ENCODE results near the gene DLG3.
A peak's percentile ranks its signal among the peaks of the same experiment; 100 is the strongest.
"Not testable (repeated sequence)": the region's sequence is repeated elsewhere in the genome, so short reads cannot be mapped to it uniquely, and the experiment has no call there.

DLG3 gene

DNA sequence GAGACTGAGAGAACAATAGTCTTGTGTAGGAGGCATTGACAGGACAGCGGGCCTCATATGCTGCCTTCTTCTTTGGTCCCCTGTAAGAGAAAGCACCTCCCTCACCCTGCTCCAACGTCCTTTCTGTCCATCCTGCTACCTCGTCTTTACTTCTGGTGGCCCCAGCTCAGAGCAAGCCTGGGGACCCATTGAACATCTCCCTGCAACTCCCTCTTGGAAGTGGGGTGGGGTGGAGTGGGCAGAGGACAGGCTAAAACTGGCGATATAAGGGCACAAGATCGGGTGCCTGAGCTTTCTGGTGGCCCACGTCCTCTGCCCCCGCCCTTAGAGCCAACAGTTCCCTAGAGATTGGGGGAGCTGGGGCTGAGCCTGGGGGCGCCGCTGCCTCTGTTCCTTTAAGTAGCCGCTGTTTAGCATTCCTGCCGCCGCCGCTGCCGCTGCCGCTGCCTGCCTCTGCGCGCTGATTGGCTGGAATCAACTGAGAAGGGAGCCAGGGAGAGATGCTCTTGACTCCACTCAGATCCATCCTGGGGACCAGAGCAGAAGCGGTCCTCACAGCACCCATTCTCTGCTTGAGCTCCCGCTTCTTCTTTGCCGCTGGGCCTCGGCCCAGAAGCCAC, at the start of gene DLG3:
DLG3 (plus strand) TSS at position 510 of the 620 bp plus-strand sequence. CDS start 367 bp downstream, outside the sequence.
- peak; percentile 38 for DNase-seq

DNA sequence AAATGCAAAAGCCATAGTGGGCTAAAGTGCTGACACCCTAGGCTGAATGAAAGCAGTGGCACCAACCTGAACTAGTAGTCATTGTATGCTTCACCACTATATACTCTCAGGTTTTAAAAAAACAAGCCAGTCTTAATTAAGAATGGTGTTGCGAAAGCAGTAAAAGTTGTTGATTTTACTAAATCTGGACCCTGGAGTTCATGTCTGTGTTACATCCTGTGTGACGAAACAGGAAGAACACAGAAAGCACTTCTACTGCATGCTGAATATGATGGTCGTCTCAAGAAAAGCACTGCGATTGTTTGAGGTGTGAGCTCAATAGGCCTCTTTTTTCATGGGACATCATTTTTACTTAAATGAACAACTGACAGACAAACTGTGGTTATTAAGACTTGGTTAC, 45.7 kb upstream of the DLG3 start:
- no peak for DNase-seq

DNA sequence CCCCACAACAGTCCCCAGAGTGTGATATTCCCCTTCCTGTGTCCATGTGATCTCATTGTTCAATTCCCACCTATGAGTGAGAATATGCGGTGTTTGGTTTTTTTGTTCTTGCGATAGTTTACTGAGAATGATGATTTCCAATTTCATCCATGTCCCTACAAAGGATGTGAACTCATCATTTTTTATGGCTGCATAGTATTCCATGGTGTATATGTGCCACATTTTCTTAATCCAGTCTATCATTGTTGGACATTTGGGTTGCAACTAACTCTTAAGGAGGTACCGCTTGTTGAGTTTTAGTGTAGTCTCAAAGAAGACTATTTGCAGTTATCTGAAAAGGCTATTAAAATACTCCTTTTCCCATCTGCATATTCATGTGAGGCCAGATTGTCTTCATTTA, 44.5 kb upstream of the DLG3 start:
- DNase-seq: not testable (repeated sequence)

DNA sequence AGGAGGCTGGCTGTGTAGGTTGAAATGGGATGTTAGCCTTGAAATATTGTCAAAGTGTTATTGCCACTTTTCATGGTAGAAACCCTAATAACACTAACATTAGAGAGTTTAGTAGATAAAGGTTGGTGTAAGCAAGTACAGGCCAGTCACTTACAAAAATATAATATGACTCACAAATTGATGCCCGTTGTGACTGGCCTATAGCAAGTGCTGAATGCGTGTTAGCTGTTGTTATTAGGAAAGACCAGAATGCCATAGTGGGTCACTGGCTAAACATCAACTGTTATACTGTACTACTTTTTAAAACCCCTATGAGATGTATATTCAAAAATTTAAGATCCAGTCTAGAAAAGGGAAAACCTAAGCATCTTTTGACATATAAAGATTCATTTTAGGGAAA, 41.9 kb upstream of the DLG3 start:
- DNase-seq: no peak

DNA sequence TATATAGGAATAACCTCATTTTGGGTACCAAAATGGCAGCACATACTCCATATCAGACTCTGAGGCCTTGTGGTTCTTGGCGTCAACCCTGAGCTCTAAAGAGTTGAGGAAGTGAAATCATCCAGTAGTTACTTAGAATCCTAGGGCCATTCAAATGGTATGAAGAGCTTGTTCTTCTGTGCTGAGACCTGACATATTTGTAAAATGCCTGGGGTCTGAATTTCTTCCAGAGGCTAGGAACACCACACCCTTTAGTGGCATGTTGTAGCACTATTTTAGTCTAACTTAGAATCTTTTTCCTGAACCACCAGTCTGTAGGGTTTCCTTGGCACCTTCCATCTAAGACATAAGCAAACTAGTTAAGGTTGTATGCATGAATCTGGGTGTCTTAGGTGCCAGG, 39.6 kb upstream of the DLG3 start:
- DNase-seq: no peak

DNA sequence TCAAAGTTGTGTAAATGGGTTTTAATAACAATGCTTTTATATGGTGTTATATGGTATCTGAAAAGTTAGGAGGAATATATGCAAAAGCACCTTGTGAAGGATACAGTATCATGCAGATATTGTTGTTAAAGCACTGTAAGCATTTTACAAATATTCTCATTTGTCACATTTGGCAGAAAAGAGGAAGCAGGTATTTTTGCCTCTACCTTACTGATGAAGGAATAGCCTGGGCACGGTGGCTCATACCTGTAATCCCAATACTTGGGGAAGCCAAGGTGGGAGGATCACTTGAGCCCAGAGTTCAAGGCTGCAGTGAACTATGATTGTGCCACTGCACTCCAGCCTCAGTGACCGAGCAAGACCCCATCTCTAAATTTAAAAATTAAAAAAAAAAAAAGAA, 33.7 kb upstream of the DLG3 start:
- DNase-seq: no peak

DNA sequence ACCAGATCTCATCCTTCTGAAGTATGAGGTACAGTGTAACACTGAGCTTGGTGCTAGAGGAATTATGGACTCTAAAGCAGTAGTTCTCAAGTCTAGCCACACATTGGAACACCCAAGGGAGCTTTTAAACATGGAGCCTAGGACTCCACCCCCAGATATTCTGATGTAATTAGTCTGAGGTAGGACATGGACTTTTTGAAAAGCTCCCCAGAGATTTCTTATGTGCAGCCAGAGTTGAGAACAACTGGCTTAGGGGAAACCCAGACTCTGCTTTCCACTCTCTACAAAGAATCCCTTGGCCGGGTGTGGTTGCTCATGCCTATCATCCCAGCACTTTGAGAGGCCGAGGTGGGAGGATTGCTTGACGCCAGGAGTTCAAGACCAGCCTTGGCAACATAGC, 33.2 kb upstream of the DLG3 start:
- no peak for DNase-seq

DNA sequence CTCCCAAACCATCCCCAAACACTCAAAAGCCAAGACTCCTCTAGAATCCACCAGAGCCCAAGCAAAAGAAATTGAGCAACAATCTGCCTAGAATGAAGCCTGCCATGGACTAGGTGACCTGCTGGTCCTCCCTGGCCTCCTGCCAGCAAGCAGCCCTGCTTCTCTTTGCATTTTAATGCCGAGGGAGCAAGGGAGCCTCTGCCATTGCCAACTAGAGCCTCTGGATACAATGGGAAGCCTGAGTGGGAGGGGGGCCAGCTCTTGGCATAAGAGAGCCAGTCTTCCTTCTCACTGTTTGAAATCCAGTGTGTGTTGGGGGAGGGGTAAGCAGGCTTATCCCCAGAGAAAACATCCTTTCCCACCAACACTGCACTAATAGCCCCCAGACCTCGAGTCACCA, 23.0 kb upstream of the DLG3 start:
- no peak for DNase-seq

DNA sequence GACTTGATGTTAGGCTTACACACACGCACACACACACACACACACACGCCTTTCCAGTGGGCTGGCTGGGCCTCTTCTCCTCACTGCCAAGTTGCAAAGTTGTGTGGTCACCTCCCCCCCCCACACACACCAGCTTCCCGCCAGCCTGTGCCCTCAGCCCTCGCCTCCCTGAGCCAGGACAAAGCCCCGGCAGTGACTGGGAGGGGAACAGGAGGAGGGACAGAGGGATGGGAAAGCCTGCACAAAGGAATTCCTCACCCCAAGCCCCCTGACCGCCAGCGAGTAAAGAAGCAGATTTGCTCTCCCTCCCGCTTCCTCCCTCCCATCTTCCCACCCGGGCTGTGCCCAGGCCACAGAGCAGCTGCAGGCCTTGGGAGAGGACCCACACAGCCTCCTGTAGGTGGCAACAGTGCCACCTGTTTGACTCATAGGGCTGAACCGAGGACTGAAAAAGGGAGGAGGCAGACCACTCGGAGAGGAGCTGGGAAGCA, 21.7 kb upstream of the DLG3 start, which contains the start of gene GDPD2:
GDPD2 (plus strand) TSS at position 464 of the 491 bp plus-strand sequence. CDS start 1,671 bp downstream, outside the sequence.
- DNase-seq: peak; percentile 27

DNA sequence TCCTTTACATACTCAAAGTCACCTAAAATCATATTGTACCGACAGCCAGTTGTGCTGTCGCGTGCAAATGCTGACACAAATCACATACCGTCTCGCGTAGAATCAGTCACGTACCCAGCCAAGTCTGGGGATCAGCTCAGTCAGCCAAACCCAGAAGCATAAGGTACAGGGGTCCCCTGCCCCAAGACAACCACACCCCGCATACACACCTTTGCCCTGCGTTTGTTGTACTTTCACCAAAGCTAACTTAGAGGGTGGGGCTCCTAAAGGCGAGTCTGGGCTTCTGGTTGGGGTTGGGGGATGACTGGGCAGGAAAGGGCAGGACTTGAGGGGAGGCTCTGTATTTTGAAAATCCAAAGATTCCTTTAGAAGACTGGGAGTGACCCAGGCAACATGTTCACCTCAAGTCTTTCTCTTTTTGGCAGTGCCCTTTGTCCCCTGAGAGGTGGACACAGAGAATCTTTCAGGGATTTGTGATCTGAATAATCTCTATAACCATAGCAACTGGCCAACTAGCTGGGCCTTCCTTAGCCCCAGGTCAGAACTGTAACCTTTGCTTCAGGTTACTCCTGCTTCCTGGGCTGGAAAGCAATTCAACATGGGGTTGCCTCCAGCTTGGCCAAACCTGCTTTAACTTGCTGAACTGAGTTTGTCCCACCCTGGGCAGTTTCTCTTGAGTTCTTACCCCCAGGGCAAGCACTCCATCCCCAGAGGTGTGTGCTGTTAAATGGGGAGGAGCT, 20.5 kb upstream of the DLG3 start:
- DNase-seq: no peak

DNA sequence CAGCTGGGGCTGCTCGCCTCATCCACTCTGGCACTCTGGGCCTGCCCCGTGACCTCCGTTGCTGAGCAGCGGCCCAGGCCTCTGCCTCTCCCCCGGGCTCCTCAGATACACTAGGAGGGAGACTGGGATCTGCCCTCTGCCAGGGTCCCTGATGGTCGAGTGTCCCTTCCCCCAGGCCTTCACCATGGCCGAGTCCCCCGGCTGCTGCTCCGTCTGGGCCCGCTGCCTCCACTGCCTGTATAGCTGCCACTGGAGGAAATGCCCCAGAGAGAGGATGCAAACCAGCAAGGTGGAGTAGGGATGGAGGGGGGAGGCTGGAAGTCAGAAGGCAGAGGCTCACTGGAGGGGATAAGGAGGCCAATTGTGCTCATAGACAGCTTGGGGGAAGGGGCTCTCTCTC, 19.8 kb upstream of the DLG3 start:
- no peak for DNase-seq

DNA sequence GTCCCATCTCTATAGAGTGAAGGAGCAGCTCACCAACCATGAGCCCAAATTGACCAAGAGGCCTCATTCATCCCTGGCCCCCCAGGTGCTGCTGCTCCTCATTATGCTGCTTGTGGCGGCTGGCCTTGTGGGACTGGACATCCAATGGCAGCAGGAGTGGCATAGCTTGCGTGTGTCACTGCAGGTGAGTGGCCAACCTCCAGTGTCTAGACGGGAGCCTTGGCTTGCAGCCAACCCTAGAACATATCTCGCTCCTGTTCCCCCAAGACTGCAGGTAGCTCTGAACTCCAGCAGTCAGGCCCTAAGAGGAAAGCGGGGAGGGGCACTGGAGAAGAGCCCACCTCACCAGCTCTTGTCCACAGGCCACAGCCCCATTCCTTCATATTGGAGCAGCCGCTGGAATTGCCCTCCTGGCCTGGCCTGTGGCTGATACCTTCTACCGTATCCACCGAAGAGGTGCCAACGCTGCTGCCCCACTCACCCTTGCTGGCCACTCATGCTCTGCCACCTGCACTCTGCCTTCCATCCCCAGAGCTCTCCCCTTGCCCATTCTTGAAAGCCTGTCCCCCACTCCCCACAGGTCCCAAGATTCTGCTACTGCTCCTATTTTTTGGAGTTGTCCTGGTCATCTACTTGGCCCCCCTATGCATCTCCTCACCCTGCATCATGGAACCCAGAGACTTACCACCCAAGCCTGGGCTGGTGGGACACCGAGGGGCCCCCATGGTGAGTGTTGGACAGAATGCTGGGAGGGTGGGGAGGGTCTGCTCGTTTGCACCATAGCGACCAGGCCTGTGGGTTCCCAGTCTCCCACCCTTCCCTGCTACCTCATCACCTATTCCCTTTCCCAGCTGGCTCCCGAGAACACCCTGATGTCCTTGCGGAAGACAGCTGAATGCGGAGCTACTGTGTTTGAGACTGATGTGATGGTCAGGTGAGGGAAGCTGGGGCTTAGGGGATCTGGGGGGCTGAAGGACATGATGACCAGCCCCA, 18.1 kb upstream of the DLG3 start:
- no peak for DNase-seq

DNA sequence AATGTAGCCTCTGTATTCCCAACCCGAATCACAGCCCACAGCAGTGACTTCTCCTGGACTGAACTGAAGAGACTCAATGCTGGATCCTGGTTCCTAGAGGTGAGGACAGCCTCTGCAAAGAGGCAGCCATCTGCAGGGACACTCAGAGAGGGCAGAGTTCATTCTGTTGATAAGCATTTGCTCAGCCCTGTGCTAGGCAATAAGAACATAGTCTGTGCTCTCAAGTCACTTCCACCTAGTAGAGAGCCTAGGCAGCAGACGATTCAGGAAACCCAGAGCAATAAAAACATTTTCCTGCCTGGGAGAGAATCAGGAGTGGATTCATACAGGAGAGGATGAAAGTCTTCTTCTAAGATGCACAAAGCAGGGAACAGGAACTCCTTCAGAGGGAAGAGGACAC, 17.3 kb upstream of the DLG3 start:
- DNase-seq: no peak

DNA sequence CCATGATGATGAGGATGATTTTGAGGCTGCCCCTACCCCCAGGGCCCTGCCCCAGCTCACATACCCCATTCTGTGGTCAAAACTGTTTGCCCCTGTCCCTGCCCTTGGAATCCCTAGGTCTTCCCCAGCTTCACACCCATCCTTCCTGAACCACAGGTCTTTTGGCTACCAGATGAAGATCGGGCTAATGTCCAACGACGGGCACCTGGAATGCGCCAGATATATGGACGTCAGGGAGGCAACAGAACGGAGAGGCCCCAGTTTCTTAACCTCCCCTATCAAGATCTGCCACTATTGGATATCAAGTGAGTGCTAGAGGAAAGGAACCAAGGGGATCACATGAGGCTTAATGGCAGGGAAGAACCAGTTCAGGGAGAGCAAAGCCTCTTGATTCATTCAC, 14.9 kb upstream of the DLG3 start:
- DNase-seq: no peak

DNA sequence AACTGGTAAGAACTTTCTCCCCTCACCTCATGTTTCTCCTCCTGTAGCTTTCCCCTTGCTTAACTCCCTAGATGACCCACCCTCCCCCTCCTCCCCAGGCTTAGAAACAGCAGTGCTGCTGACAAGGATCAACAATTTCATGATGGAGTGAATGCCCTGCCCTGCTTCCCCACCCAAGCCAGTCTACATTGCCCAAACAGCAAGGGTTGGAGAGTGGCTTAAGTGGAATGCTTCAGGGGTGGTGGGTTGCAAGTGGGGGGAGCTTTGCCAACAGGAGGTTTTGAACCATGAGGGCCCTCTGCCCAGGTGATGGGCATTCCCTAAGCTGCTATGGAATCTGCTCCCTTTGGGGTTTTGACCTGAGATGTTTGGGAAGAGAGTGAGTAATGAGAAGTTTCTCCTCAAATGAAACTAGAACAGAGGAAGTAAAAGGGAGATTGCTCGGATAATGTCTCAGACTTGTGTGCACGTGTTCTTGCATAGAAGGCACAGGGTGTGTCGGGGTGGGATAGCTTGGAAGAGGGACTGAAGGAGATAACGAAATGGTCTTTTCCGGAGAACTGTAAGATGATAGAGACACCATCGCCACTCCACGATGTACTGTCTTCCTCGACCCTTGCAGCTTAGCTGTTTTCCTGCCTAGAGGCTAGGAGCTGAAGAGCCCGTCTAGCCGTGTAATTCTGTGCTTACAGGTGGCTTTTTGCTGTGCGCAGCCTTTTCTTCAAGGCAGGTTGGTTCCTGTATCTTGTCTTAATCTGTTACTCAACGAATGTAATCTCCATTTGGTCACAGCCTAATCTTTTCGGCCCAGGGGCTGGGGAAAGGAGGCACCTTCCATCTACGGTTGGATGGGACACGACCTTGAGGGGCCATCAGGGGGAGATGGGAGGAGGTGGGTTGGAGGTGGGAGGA, 11.4 kb upstream of the DLG3 start:
- DNase-seq: no peak

DNA sequence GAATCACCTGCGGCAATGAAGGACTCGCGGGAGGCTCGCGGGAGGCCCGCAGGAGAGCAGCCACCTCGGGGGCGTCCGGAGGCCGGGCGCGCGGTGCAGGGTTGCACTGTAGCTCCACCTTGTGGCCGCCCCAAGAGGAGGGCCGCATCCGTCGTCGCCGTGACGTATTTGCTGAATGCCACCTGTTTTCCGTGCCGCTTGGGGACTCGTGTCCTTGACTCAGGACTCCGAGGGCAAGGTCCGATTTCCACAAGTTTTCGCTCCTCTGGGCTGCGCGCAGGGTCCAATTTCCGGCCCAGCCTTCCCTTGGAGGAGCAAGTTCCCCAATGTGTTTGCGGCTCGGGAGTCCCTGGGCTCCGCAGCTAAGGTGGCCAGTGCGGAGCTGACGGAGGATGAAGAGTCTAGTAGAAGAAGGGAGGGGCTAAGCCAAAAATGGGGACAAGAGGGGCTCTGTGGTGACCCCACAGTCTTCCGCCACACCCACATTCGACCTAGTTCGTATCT, 10.7 kb upstream of the DLG3 start:
- DNase-seq: peak; percentile 57

DNA sequence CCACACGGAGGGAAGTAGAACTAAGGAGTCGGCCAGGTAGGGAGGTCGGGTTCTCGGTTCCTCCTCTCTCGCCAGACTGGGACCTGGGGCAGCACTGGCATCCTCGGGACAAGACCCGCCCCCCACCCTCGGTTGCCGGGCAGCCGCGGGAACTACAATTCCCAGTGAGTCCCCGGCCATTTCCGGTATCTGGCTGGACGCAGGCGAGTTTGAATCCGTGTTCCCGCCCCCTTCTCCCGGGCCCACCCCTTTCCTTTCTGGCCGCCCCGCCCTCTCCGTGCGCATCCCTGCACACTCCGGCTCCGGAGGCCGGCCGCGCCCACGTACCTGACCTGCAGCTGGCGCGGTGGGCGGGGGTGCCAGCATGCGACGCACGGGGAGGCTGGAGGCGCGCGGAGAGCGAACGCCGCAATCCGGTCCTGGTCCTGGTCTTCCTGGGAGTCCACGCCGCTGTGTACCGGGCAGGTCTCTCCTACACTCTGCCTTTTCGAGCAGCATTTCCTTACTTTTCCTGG, 10.2 kb upstream of the DLG3 start:
- peak; percentile 34 for DNase-seq

DNA sequence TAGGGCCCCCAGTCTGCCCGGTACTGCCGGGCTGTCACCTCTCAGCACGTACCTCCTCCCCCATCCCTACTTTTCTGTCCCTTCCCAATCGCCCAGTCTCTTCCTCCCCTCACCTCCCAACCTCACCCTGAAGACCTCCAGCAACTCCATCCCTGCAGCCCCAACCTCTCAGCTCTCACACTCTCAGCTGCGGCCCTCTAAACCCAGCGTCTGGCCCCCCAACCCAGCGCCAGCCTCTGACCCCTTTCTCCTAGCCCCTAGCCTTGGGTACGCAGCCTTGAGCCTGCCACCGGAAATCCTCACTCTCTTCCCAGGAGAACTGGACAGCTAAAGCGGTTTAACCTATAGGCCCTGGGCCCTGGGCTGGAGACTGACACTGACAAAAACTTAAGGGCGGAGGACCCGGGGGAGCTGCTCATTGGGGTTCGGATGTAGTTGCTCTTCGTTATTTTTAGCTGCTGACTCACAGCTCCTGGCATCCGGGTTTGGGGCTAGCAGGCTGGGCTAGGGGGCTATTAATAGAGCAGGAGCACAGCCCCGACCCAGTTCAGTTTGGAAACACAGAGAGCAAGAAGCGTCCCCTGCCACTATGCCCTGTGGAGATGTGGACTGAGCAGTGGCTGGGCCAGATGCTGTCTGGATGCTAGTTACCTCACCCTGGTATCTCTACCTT, 9.6 kb upstream of the DLG3 start:
- DNase-seq: no peak

DNA sequence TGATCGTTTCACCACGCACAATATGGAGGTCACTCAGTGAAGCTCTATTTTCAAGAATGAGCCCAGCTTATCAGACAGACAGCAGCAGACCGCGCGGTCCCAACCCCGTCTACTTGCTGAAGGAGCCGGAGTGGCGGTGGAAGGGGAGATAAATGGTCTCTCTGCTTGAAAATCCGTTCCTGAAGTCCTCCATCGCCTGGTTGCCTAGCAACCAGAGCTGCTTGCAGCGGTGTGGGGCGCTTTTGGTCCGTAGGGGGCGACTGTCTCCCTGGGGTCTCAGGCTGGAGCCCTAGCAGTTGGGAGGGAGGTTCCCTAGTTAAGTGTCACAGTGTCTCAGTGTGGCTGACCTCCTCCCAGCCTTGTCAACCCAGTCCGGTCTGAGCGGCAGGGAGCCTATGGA, 8.3 kb upstream of the DLG3 start:
- DNase-seq: no peak

DNA sequence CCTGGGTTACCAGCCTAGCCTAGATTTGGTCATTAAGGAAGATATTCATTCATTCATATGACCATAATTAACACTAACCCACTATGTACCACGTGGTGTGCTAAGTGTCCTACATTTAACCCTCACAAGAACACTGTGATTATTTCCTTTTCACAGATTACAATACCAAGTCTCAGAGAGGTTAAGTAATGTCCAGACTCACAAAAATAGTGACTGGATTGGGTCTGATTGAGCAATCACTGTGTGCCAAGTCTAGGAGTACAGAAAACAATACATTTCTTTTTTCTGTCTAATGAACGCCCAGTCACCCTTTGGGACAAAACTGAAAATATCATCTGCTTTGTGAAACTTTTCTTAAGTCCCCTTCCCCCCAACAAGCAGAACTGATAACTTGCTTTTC, 7.6 kb upstream of the DLG3 start:
- DNase-seq: no peak

Data from NCI-H1694 (cell line).